ENCODE data around the gene FCSK. TPM values are rescaled to one million over a fixed set of nuclear protein-coding genes. Genes with fewer than 3 reads are reported as not detected.

Gene FCSK
- total RNA-seq, 1 donor from 2014 or later: 16.1 TPM

DNA sequence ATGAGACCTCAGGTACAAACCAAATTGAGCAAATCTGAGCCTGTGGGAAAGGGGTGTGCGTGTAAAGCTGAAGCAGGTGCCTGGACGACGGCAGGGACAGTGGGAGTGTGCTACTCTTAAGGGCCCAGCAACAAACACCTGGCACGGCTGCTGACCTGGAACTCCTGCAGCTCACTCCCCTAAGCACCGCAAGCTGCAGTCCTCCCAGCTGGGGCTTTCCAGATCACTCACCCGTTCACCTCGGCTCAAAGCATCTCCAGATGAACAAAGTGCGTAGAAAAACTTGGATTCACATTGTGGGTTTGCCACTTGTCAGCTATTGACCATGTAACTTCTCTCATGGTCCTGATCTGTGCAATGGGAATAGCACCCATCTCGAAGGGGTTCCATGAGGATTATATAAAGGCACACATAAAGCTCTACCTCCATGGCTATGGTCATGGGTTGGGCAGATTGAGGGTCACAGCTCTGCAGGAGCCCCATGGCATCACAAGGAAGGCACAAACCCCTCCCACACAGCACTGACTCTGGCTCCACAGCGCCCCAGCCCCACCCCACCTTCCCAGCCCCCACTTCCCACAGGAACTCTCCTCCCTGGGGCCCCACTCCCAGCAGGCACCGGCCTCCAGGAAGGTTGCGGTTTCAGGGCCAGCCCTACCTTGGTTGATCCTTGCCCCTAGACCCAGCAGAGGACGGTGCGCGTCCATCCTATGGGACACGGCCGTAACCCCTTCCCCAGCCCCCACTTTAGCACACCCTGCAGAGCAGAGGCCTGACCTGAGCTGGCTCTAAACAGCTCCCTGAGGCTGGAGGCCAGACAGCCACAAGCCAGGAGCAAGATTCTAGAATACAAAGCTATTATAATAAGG, 37.4 kb upstream of the FCSK start:
- Histone ChIP-seq H3K4me3 (ENCODE audit: low read depth, low read length) (no peak overlapping the region), H3K36me3 (ENCODE audit: control insufficient read depth, insufficient read depth, low read length) (no peaks in the 10 kb centered on the region), H3K27me3 (ENCODE audit: control insufficient read depth, insufficient read depth, low read length) (no peaks in the 10 kb centered on the region)
- DNase-seq (ENCODE audit: low read depth): no peak
- no peak for FAIRE-seq
- TF ChIP-seq, protein P1, sequence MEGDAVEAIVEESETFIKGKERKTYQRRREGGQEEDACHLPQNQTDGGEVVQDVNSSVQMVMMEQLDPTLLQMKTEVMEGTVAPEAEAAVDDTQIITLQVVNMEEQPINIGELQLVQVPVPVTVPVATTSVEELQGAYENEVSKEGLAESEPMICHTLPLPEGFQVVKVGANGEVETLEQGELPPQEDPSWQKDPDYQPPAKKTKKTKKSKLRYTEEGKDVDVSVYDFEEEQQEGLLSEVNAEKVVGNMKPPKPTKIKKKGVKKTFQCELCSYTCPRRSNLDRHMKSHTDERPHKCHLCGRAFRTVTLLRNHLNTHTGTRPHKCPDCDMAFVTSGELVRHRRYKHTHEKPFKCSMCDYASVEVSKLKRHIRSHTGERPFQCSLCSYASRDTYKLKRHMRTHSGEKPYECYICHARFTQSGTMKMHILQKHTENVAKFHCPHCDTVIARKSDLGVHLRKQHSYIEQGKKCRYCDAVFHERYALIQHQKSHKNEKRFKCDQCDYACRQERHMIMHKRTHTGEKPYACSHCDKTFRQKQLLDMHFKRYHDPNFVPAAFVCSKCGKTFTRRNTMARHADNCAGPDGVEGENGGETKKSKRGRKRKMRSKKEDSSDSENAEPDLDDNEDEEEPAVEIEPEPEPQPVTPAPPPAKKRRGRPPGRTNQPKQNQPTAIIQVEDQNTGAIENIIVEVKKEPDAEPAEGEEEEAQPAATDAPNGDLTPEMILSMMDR (IDR thresholded peaks at IDR 0.05; ENCODE audit: insufficient read depth, low read length, severe bottlenecking): no peak

DNA sequence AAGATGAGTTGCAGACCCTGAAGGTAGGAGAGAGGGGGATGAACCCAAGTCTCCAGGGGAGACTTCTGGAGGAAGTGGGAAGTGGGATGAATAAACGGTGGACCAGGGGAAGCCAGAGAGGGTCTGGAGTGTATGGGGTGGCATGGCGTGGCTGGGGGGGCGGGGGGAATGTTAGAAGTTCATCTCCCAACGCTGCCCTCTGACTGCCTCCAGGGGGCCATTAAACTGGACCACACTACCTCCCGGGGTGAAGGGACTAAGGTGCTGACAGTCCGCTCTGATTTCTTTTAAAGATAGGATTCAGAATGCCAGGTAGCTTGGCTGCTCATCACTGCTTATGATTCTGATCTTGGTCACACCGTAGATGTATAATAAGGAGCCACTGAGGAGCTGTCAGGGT, 36.7 kb upstream of the FCSK start:
- H3K36me3 ChIP-seq (ENCODE audit: control insufficient read depth, insufficient read depth, low read length): no peaks in the 10 kb centered on the region
- FAIRE-seq (no peak), DNase-seq (ENCODE audit: low read depth) (no peak)
- no peak overlapping the region for H3K4me3 ChIP-seq (ENCODE audit: low read depth, low read length)
- H3K27me3 ChIP-seq (ENCODE audit: control insufficient read depth, insufficient read depth, low read length): no peaks in the 10 kb centered on the region
- TF ChIP-seq, protein P1 (IDR thresholded peaks at IDR 0.05; ENCODE audit: insufficient read depth, low read length, severe bottlenecking): no peak

DNA sequence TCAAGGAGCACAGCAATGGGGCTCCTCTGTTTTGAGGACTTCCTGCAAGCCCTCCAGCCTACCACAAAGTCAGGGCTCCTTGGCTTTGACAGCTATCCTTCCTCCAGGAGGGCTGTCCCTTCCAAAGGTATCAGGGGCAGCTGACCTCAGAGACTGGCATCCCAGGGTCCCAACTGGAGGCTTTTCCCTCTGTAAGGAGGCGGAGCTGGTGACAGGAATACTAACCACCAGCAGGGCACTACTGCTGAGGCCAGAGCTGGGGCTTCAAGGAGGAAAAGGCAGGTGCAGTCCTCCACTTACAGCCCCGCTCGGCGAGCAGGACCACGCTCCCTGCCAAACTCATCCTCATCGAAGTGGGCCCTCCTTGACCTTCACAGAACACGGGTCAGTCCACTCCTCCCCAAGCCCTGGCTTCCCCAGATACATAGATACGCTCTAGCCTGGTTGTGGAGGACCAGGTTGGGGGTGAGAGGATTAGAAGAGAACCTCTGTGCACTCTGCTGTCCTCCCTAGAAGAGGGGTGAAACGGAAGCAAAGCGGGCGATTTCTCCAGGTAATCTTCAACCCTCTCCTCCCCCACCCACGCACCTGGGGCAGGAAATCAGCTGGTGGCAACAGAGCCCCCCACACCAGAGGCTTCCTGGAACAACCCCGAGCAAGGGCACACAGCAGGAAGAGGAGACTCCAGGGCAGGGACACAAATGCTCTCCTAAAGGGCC, 36.0 kb upstream of the FCSK start:
- no peaks in the 10 kb centered on the region for H3K36me3 ChIP-seq (ENCODE audit: control insufficient read depth, insufficient read depth, low read length)
- FAIRE-seq: no peak
- no peak for DNase-seq (ENCODE audit: low read depth)
- TF ChIP-seq, protein P1 (IDR thresholded peaks at IDR 0.05; ENCODE audit: insufficient read depth, low read length, severe bottlenecking): no peak
- H3K4me3 ChIP-seq (ENCODE audit: low read depth, low read length): no peak overlapping the region
- H3K27me3 ChIP-seq (ENCODE audit: control insufficient read depth, insufficient read depth, low read length): no peaks in the 10 kb centered on the region

DNA sequence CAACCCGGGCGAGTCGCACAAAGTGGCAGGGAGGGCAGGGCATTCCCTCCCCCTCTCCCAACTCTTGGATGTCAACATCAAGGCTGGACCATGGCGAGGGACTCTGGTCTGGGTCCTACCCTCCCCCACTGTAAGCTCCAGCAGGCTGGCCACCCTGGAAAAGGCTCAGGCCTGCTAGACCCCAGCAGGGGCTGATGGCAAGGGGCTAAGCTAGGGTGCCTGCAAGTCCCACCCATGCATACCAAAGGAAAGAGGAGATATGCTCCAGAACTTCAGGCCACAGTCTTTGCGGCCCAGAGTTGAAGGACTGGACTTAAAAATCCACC, 35.4 kb upstream of the FCSK start:
- H3K4me3 ChIP-seq (ENCODE audit: low read depth, low read length): no peak overlapping the region
- no peak for FAIRE-seq
- H3K36me3 ChIP-seq (ENCODE audit: control insufficient read depth, insufficient read depth, low read length): no peaks in the 10 kb centered on the region
- H3K27me3 ChIP-seq (ENCODE audit: control insufficient read depth, insufficient read depth, low read length): no peaks in the 10 kb centered on the region
- TF ChIP-seq, protein P1 (IDR thresholded peaks at IDR 0.05; ENCODE audit: insufficient read depth, low read length, severe bottlenecking): no peak
- no peak for DNase-seq (ENCODE audit: low read depth)

DNA sequence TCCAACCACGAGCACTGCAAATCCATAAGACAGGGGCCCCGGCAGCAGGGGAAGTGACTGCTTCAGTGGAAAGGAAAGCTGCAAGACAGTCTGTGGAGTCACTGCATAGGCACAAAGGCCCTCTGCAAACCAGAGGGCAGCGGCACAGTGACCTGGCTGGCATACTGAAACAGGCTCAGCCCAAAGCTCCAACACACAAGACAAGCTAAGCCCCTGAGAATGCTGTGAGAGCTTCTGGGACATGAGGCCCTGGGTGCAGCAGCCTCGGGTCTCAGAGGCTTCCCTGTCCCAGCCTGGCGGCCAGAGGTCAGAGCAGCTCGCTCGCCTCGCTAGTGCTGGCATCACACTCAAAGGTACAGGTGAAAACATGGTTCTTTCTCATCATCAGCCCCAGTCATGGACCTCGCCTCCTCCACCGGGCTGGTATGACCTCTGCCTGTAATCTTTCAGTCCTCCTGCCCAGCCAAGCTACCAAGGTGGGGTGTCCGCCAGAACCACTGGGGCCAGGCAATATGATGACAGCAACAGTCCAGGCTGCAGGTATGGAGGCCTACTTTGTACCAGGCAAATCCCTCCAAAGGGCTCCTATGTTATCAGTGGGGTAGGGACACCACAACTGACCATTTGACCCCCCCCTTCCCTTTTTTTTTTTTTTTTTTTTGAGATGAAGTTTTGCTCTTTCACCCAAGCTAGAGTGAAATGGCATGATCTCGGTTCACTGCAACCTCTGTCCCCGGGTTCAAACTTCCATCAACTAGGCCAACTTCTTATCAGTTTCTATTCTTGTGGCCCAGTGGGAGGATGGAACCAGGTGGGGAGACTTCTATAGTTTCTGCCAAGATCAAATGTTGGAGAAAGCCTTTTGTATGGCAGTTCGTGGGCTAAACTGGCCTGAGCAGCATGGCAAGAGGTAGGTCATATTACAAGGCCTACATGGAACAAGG, 34.7 kb upstream of the FCSK start:
- no peak for DNase-seq (ENCODE audit: low read depth)
- Histone ChIP-seq H3K36me3 (ENCODE audit: control insufficient read depth, insufficient read depth, low read length) (peaks cover under 1% of the 10 kb centered on the region), H3K4me3 (ENCODE audit: low read depth, low read length) (no peak overlapping the region), H3K27me3 (ENCODE audit: control insufficient read depth, insufficient read depth, low read length) (no peaks in the 10 kb centered on the region)
- TF ChIP-seq, protein P1 (IDR thresholded peaks at IDR 0.05; ENCODE audit: insufficient read depth, low read length, severe bottlenecking): no peak
- FAIRE-seq: no peak

Data from bronchial epithelial cell (primary cell).